HepG2 (cell line): ENCODE measurements around the gene ARFGAP1. TPM values are rescaled to one million over a fixed set of nuclear protein-coding genes. Genes with fewer than 3 reads are reported as not detected.

Experiments used
- ATAC-seq: fragments of 200-7000 bp; cut with Tn5 transposase; 3 replicates; pipeline ENCODE4 v1.9.1; 2020; ENCODE audit warnings: mild to moderate bottlenecking, moderate library complexity
- BruUV-seq: library from RNA; stranded (reverse); fragments of 400-500 nt; replicated peaks from 2 replicates; lab custom pipeline; 2021; lab: Mats Ljungman, UMichigan
- CTCF ChIA-PET: fragments of 300-600 bp; formaldehyde crosslinking; extraction: SDS; loops from one replicate; lab custom pipeline; 2021; ENCODE audit warnings: low total read pairs, inconsistent platforms, low intra/inter-chr PET ratio; lab: Yijun Ruan, JAX
- POLR2A ChIA-PET: fragments of 350-600 bp; sonication (Branson Sonifier 250); formaldehyde crosslinking; loops from one replicate; lab custom pipeline; 2020; ENCODE audit warnings: antibody characterized with exemption, inconsistent platforms; lab: Yijun Ruan, JAX
- DNase-seq: peaks from one replicate; pipeline ENCODE4 v3.0.0-alpha.2; 2015; ENCODE audit warnings: low spot score
- FAIRE-seq: peaks from 3 replicates; lab custom pipeline; 2011; peaks lifted over from hg19 to GRCh38; lab: Jason Lieb, UNC
- H2AFZ ChIP-seq: one replicate; pipeline ENCODE4 v1.6.1; 2011; ENCODE audit warnings: low read length, inconsistent platforms
- H3K27ac ChIP-seq: fragments of 300-600 bp; 3 replicates; pipeline ENCODE4 v1.8.0; 2011; ENCODE audit warnings: mixed run types, mild to moderate bottlenecking, mixed read lengths, low read length, inconsistent platforms; ENCODE audit not compliant: insufficient read depth; ENCODE audit errors: extremely low read length
- H3K27me3 ChIP-seq, 2 experiments: fragments of 200-600 bp in 1 of 2; 2 replicates in 1 of 2; 3 replicates in 1 of 2; pipeline versions ENCODE4 v1.6.0 to v1.8.0; 2011; ENCODE audit warnings: low read length in 2 of 2, mild to moderate bottlenecking in 2 of 2, moderate library complexity in 2 of 2, inconsistent platforms in 1 of 2; ENCODE audit not compliant: insufficient read depth in 2 of 2, control insufficient read depth in 1 of 2
- H3K36me3 ChIP-seq, 2 experiments: fragments of 200-600 bp in 1 of 2; replicated peaks in 1 of 2; 2 replicates in 1 of 2; 3 replicates in 1 of 2; pipeline versions ENCODE4 v1.5.1 to v1.8.0; 2011; ENCODE audit warnings: low read length in 2 of 2, inconsistent platforms in 1 of 2; ENCODE audit not compliant: insufficient read depth in 2 of 2, control insufficient read depth in 1 of 2
- H3K4me1 ChIP-seq: 2 replicates; pipeline ENCODE4 v1.5.1; 2012; ENCODE audit warnings: low read length, inconsistent platforms; ENCODE audit not compliant: insufficient read depth
- H3K4me2 ChIP-seq: 2 replicates; pipeline ENCODE4 v1.6.0; 2011; ENCODE audit warnings: low read depth, low read length, inconsistent platforms
- H3K4me3 ChIP-seq, 3 experiments: fragments of 200-600 bp in 1 of 3; sonication (generic), shearing (Covaris generic) in 1 of 3; replicated peaks in 1 of 3; 2 replicates each; pipeline ENCODE4 v1.5.1; 2011 to 2016; ENCODE audit warnings: low read length in 3 of 3, inconsistent platforms in 2 of 3, low read depth in 2 of 3, mild to moderate bottlenecking in 2 of 3, control low read depth in 1 of 3, mixed read lengths in 1 of 3; ENCODE audit not compliant: insufficient read depth in 1 of 3
- H3K79me2 ChIP-seq: one replicate; pipeline ENCODE4 v1.6.1; 2011; ENCODE audit warnings: low read length, inconsistent platforms; ENCODE audit not compliant: insufficient read depth
- H3K9ac ChIP-seq: 2 replicates; pipeline ENCODE4 v1.6.0; 2011; ENCODE audit warnings: mild to moderate bottlenecking, low read depth, low read length, inconsistent platforms; ENCODE audit not compliant: insufficient read depth
- H3K9me3 ChIP-seq: 2 replicates; pipeline ENCODE4 v1.5.1; 2012; ENCODE audit warnings: mild to moderate bottlenecking, low read length
- H4K20me1 ChIP-seq: 2 replicates; pipeline ENCODE4 v1.6.0; 2011; ENCODE audit warnings: inconsistent platforms, mild to moderate bottlenecking, low read length, moderate library complexity; ENCODE audit not compliant: insufficient read depth
- CHD2 ChIP-seq: IDR thresholded peaks from 2 replicates; pipeline ENCODE4 v1.6.1; 2011; ENCODE audit warnings: low read depth, low read length, improper control_type of control experiment
- LCORL ChIP-seq, 2 experiments: fragments of 450-650 bp in 1 of 2; sonication (generic) in 1 of 2; formaldehyde crosslinking in 1 of 2; IDR thresholded peaks; 2 replicates each; pipeline versions ENCODE4 v1.5.0 to v1.6.1; 2017 to 2020; ENCODE audit warnings: antibody characterized with exemption in 1 of 2, missing genetic modification reagents in 1 of 2
- MAFF ChIP-seq: IDR thresholded peaks from 2 replicates; pipeline ENCODE4 v1.6.1; 2011; ENCODE audit warnings: low read depth, low read length, improper control_type of control experiment
- MXD4 ChIP-seq: IDR thresholded peaks from 2 replicates; pipeline ENCODE4 v1.6.1; 2016; ENCODE audit warnings: mild to moderate bottlenecking, missing biosample characterization, missing genetic modification reagents
- MYC ChIP-seq: sonication (generic); formaldehyde crosslinking; IDR thresholded peaks from 2 replicates; pipeline ENCODE4 v1.9.0; 2021; ENCODE audit warnings: missing genetic modification reagents, borderline replicate concordance
- NR3C1 ChIP-seq: sonication (generic); formaldehyde crosslinking; IDR thresholded peaks from 2 replicates; pipeline ENCODE4 v1.4.0; 2020; ENCODE audit warnings: missing genetic modification reagents
- REL ChIP-seq: sonication (generic); formaldehyde crosslinking; conservative IDR thresholded peaks from 2 replicates; pipeline ENCODE4 v1.8.0; 2022; ENCODE audit warnings: mild to moderate bottlenecking, missing genetic modification reagents, moderate library complexity
- SALL2 ChIP-seq: sonication (generic); formaldehyde crosslinking; IDR thresholded peaks from 2 replicates; pipeline ENCODE4 v1.8.1; 2023; ENCODE audit warnings: mild to moderate bottlenecking, missing genetic modification reagents, inconsistent platforms
- SAP130 ChIP-seq: IDR thresholded peaks from 2 replicates; pipeline ENCODE4 v1.6.1; 2016; ENCODE audit warnings: low read depth
- SOX6 ChIP-seq, 2 experiments: fragments of 450-650 bp in 1 of 2; sonication (generic) in 1 of 2; formaldehyde crosslinking in 1 of 2; IDR thresholded peaks; 2 replicates each; pipeline versions ENCODE4 v1.4.0 to v1.6.1; 2017 to 2020; ENCODE audit warnings: antibody characterized with exemption in 1 of 2, mild to moderate bottlenecking in 1 of 2, missing genetic modification reagents in 1 of 2
- SSRP1 ChIP-seq: IDR thresholded peaks from 2 replicates; pipeline ENCODE4 v1.6.1; 2016; ENCODE audit warnings: control low read depth
- TEAD3 ChIP-seq: optimal IDR thresholded peaks from 2 replicates; pipeline ENCODE3; 2016; ENCODE audit warnings: borderline replicate concordance
- ZGPAT ChIP-seq: IDR thresholded peaks from 2 replicates; pipeline ENCODE4 v1.6.1; 2016; ENCODE audit warnings: mild to moderate bottlenecking
- ZNF281 ChIP-seq: sonication (generic); formaldehyde crosslinking; IDR thresholded peaks from 2 replicates; pipeline ENCODE4 v1.4.0; 2020; ENCODE audit warnings: missing genetic modification reagents, borderline replicate concordance
- ZNF317 ChIP-seq: sonication (generic); formaldehyde crosslinking; IDR thresholded peaks from 2 replicates; pipeline ENCODE4 v1.5.0; 2020; ENCODE audit warnings: mild to moderate bottlenecking, missing genetic modification reagents
- ZNF329 ChIP-seq: sonication (generic); formaldehyde crosslinking; IDR thresholded peaks from 2 replicates; pipeline ENCODE4 v1.9.0; 2021; ENCODE audit warnings: low read depth, mild to moderate bottlenecking, missing genetic modification reagents
- ZNF333 ChIP-seq: sonication (generic); formaldehyde crosslinking; IDR thresholded peaks from 2 replicates; pipeline ENCODE4 v1.4.0; 2020; ENCODE audit warnings: mild to moderate bottlenecking, missing genetic modification reagents, borderline replicate concordance
- WGBS: methylation state at CpG from one replicate; pipeline ENCODE4 v1.1.6; 2017; ENCODE audit warnings: low lambda C conversion rate; 5-methylcytosine and 5-hydroxymethylcytosine counted together
- in situ Hi-C: cut with HindIII; loops from 2 replicates; pipeline ENCODE4 v1.10.0; 2017; ENCODE audit warnings: low pct_unique_long_range_greater_than_20kb; ENCODE audit not compliant: extremely low pct_ligation_motif_present
- intact Hi-C: fragments of 100-400 bp; cut with micrococcal nuclease; formaldehyde crosslinking; loops from one replicate; pipeline ENCODE4 v1.10.0; 2022; ENCODE audit not compliant: unreplicated experiment
- polyA plus RNA-seq, 8 experiments: library from polyadenylated mRNA; depleted of rRNA in 3 of 8; stranded (reverse) in 7 of 8; unstranded in 1 of 8; fragments of >200 nt; fragmentation: Illumina TruSeq in 4 of 8; extraction: Trizol in 4 of 8; gene quantifications; 2 replicates each; pipeline versions ENCODE4 v1.2.1 to v1.2.3, GENCODE V29; 2011 to 2016; ENCODE audit warnings: low read depth in 4 of 8, missing spikeins in 1 of 8, mixed read lengths in 1 of 8; ENCODE audit not compliant: insufficient read depth in 1 of 8
- total RNA-seq, 5 experiments: library from RNA; depleted of rRNA; stranded (reverse); fragments of >200 nt; fragmentation: Illumina TruSeq; extraction: Trizol; gene quantifications; 2 replicates each; pipeline ENCODE4 v1.2.3, GENCODE V29; 2016; ENCODE audit warnings: low read depth in 1 of 5
- TF ChIP-seq, protein P1 (sequence below): sonication (generic); formaldehyde crosslinking; IDR thresholded peaks from 2 replicates; pipeline ENCODE4 v1.8.1; 2023; ENCODE audit warnings: mild to moderate bottlenecking, missing genetic modification reagents

The ARFGAP1 gene
- total and polyA plus RNA-seq, 2 of the 13 experiments (the other 11 are each of a cell fraction or from before 2014, with no cell fraction given): 132 TPM

GRCh38 chr20:63235399-63235983 lies 37.1 kb upstream of the ARFGAP1 start, which contains the start of gene BIRC7:
TSS of gene BIRC7 (plus strand) at chr20:63235905. CDS start at chr20:63236097, 192 bp downstream.
- Histone ChIP-seq H2AFZ (no peak within 1 kb of the TSS), H3K9ac (no peak within 1 kb of the TSS), H3K36me3 (no peaks in the 10 kb centered on the region), H3K4me3 (peak within 1 kb of the TSS in 2 of 3 experiments; percentile 48 to 58; a peak in 3 of 6 replicates), H3K9me3 (no peaks in the 10 kb centered on the region), H3K79me2 (no peaks in the 10 kb centered on the region), H3K27ac (no peak within 1 kb of the TSS), H3K4me1 (peaks cover 51% of the 10 kb centered on the region), H3K4me2 (peak within 1 kb of the TSS; percentile 65), H4K20me1 (no peaks in the 10 kb centered on the region), H3K27me3 (peaks cover 16 to 69% of the 10 kb centered on the region in 2 experiments)
- no TSS peak for BruUV-seq
- POLR2A ChIA-PET: interaction anchor here (1.2 to 2.0 kb wide), 2 partner anchors 12 to 19 kb away, joined by 4 to 6 read pairs; no protein-coding TSS in a partner anchor
- CTCF ChIA-PET: interaction anchor here (1.1 kb wide), 1 partner anchor 12 kb away, joined by 4 read pairs; no protein-coding TSS in a partner anchor
- peak; percentile 10 for ATAC-seq
- no peak for FAIRE-seq
- in situ Hi-C loops (no loop called here), intact Hi-C loops (no loop called here)
- WGBS: 5% methylated on average over 15 of the region's 17 CpGs
- DNase-seq: no peak
- no peak for TF ChIP-seq MAFF
- TF ChIP-seq MYC: peak; percentile 46; the same call in 1 of the 2 replicates
- no peak for TF ChIP-seq SALL2 (CRISPR knock-in tag)
- peak; percentile 65; the same call in 1 of the 2 replicates for TF ChIP-seq ZNF317
- TF ChIP-seq SAP130 (CRISPR knock-in tag): peak; percentile 84
- TF ChIP-seq SSRP1 (CRISPR knock-in tag): no peak
- TF ChIP-seq LCORL (IDR thresholded peaks at IDR 0.05): no peak
- TF ChIP-seq LCORL (CRISPR knock-in tag; IDR thresholded peaks at IDR 0.05): 0 out of 2 replicates have a peak, but pooled peaks have one; percentile 50
- TF ChIP-seq NR3C1 (CRISPR knock-in tag): no peak
- no peak for TF ChIP-seq REL (CRISPR knock-in tag)
- TF ChIP-seq SOX6 (IDR thresholded peaks at IDR 0.05): no peak
- TF ChIP-seq SOX6 (CRISPR knock-in tag; IDR thresholded peaks at IDR 0.05): peak; percentile 31; the same call in 1 of the 2 replicates
- peak; percentile 36; the same call in 1 of the 2 replicates for TF ChIP-seq CHD2
- peak; percentile 74; the same call in 1 of the 2 replicates for TF ChIP-seq ZNF281 (CRISPR knock-in tag)
- TF ChIP-seq ZNF329 (CRISPR knock-in tag): 0 out of 2 replicates have a peak, but pooled peaks have one; percentile 57
- TF ChIP-seq TEAD3: no peak
- 0 out of 2 replicates have a peak, but pooled peaks have one; percentile 57 for TF ChIP-seq ZNF333 (CRISPR knock-in tag)
- TF ChIP-seq, protein P1, sequence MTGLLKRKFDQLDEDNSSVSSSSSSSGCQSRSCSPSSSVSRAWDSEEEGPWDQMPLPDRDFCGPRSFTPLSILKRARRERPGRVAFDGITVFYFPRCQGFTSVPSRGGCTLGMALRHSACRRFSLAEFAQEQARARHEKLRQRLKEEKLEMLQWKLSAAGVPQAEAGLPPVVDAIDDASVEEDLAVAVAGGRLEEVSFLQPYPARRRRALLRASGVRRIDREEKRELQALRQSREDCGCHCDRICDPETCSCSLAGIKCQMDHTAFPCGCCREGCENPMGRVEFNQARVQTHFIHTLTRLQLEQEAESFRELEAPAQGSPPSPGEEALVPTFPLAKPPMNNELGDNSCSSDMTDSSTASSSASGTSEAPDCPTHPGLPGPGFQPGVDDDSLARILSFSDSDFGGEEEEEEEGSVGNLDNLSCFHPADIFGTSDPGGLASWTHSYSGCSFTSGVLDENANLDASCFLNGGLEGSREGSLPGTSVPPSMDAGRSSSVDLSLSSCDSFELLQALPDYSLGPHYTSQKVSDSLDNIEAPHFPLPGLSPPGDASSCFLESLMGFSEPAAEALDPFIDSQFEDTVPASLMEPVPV: peak; percentile 68; the same call in 1 of the 2 replicates
- TF ChIP-seq ZGPAT (CRISPR knock-in tag): peak; percentile 54; the same call in 1 of the 2 replicates
- 0 out of 2 replicates have a peak, but pooled peaks have one; percentile 30 for TF ChIP-seq MXD4 (CRISPR knock-in tag)
